Activated T-cell treated with anti-CD3 and anti-CD28 coated beads for 4 hours (primary cell): ENCODE data around the gene NCOA1.
"Not testable (repeated sequence)": the region's sequence is repeated elsewhere in the genome, so short reads cannot be mapped to it uniquely, and the experiment has no call there.

Experiments
- DNase-seq: peaks from one replicate; pipeline ENCODE4 v3.0.0-alpha.2; 2020

Gene NCOA1

DNA sequence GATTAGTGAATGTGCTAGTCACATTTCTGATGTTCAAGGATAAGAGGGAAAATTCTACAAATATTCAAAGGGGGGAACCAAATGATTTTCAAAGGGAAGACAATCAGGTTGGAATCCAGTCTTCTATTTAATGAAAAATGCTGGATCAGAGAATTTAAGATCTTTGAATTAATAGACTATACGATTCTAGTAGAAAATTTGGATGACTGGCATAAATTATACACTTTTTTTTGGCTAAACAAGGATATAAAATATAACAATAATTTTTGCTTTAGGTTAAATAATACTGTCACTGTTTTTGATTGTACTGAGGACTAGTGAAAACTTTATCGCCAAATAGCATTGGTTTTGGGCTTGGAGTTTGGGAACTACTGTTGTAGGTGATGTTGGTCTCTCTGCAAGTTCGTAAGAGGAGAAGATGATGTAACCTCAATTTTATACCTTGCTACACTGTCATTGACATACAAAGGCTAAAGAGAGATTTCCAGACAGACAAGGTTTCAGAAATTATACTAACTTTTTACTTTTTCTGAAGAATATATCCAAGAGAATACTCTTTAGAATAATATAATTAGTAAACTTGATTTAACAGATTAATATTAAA, 51.3 kb downstream of the NCOA1 start:
- DNase-seq: no peak

DNA sequence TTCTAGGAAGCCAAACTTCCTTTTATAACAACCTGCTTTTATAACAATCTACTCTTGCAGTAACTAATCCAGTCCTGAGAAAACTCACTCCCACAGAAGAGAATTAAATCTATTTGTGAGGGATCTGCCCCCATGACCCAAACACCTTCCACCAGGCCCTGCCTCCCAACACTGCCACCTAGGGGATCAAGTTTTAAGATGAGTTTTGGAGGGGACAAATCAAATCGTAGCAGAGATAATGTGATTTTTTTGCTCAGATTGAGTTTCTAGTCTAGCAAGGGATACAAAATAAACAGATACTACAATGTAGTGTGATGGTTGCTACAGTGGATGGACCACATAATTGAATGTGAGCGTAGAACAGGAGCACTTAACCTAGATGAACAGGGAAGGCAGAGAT, 52.2 kb downstream of the NCOA1 start:
- DNase-seq: no peak

DNA sequence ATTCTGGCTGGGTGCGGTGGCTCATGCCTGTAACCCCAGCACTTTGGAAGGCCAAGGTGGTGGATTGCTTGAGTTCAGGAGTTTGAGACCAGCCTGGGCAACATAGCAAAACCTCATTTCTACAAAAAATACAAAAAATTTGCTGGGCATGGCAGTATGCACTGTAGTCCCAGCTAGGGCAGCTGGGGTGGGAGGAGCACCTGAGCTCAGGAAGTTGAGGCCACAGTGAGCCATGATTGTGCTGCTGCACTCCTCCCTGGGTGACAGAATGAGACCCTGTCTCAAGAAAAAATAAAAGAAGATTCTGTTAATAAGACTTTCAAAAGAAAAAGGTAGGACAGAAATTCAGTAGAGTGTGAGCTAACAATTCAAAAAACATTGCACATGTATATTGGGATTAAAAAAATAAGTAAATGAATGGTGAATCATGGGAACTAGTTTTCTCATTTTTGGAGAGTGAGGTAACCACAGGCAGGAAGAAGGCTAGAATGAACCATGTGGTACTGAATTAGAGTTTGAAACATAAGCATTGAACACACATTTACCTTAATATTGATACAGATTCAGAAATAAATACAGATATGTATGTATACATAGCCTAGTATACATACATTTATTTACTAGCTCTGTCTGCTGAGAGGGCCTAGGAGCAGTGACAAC, 53.5 kb downstream of the NCOA1 start:
- no peak for DNase-seq

DNA sequence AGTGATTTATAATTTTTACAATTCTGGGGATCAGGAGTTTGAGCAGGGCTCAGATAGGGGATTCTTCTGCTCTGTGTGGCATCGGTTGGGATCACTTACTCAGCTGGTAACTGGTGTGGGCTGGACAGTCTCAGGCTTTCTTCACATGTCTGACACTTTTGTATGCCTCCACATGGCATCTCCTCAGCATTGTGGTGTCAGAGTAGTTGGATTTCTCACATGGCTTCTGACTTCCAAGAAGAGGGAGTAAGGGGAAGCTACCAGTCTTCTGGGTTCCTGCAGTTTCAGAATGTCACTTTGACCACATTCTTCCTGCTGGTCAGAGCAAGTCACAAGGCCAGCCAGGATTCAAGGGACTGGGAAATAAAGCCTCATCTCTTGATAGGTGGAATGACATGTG, 55.6 kb downstream of the NCOA1 start:
- DNase-seq: no peak

DNA sequence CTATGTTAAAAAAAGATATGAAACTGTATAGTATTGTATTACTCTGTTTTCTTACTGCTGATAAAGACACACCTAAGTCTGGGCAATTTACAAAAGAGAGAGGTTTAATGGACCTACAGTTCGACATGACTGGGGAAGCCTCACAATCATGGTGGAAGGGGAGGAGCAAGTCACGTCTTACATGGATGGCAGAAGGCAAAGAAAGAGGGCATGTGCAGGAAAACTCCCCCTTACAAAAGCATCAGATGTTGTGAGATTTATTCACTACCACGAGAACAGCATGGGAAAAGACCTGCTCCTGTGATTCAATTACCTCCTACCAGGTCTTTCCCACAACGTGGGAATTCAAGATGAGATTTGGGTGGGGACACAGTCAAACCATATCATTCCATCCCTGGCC, 57.0 kb downstream of the NCOA1 start:
- no peak for DNase-seq

DNA sequence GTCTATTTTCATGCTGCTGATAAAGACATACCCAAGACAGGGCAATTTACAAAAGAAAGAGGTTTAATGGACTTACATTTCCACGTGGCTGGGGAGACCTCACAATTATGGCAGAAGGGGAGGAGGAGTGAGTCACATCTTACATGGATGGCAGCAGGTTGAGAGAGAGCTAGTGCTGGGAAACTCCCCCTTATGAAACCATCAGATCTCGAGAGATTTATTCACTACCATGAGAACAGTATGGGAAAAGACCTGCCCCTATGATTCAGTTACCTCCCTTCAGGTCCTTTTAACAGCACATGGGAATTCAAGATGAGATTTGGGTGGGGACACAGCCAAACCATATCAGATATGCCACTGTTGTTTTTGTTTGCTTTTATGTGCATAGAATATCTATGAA, 59.2 kb downstream of the NCOA1 start:
- not testable (repeated sequence) for DNase-seq

DNA sequence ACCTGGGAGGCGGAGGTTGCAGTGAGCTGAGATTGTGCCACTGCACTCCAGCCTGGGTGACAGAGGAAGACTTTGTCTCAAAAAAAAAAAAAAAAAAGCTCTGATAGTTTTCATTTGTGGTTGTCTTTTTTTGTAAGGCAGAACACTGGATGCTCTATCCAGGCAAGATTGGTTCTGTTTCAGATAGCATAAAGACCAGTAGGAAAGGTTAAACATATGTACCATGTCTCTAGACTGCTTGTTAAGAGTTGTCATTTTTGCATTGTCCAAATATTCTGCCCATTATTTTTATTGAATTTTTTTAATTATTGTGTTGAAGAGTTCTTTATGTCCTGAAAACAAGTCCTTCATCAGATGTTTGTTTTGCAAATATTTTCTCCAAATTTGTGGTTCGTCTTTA, 60.0 kb downstream of the NCOA1 start:
- no peak for DNase-seq

DNA sequence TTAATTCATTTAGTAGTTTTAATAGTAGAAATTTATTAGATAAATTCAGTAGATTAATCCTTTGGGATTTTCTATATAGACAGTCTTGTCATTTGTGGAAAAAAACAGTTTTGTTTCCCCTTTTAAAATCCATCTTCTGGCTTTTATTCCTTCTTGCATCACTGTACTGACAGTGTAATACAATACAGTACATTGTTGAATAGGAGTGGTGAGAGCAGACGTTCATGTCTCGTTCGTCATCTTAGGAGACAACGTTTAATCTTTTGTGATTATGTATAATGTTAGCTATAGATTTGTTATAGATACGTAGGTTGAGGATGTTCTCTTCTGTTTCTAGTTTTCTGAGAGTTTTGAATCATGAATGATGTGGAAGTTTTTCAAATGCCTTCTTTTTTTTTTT, 61.8 kb downstream of the NCOA1 start:
- DNase-seq: no peak

DNA sequence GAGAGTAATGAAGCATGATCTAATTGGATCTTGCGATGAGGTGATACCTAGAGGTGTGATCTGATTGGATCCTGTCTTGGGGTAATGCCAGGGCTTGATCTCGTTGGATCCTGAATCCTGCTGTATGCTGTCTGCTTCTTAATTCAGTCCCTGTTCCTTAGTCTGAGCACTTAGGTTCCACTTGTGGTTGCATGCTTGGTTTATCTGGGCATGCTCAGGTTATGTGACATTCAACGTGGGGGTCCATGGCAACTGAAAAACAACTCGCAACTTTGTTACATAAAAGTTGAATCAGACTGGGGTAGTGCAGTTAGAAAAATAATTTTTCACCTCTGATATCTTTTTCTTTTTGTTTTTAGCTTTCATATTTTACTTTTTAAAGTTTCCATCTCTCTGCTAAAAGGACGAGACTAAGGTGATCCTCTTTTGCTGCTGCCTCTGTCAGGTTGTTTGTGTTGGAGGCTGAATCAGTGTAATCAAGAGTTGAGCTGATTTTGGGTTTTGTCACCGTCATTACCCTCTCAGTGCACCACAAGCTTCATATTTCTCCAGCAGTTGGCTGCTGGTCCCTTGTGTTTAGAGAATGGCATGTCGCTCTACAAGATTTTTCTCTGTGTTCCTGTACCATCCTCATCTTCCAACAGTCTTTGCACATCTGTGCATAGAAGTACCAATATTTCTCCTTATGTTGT, 67.9 kb downstream of the NCOA1 start:
- no peak for DNase-seq

DNA sequence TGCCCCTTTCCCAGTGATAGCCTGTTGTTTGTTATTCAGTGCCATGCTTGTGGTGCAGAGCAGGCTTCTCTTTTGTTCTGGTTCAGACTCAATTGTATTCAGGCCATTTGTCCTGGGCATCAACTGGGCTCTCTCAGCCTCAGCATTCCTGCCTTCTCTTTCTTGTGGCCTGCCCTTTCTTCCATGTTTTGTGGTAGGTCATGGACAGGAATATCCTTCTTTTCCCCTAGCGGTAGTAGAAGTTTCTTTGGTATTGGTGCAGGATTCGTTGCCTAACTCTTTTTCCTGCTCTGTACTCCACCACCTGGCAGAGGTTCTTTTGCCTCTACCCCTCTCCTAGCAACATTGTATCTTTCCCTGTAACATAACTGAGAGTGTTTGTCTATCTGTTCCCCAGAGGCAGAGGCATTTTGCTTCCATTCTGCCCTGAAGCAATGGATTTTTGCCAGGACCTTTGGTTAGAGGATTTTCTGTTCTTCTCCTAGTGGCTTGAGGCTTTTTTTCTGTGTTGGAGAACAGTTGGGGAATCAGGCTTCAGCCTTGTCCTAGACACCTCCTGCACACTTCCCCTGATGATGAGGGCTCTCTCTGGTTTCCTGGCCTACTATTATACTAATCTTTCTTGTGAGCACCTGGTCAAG, 68.5 kb downstream of the NCOA1 start:
- DNase-seq: no peak

DNA sequence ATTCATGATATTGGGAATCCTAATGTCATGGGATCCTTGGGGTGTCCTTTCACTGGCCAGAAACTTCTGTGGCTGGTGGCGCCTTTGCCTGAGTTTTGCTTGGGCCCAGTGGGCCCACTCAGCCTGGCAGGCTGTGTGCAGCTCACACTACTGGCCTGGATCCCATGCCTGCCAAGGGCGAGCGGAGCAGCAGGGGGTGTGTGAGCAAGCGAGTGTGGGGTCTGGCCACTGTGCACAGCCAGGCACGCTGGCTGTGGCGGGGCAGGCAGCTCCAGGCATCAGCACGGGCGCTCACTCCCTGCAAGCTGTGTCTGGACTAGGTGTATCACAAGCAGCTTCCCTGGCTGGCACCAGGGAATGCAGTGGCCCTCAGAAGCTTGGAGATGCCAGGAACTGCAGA, 74.5 kb downstream of the NCOA1 start:
- no peak for DNase-seq

DNA sequence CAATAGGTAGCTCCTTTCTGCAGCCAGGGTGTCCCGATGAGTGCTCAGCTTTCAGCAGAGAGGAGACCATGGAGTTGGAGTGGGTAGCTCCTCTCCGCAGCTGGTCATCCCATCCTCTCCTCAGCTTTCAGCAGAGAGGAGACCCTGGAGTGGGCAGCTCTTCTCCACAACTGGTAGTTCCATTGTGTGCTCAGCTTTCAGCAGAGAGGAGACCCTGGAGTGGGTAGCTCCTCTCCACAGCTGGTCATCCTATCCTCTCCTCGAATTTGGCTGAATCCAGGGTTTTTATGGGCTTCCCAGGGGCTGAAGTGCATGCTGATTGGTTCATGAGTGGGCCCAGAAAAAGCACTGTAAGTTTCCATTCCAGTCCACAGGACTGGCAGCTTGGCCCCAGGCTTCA, 75.2 kb downstream of the NCOA1 start:
- no peak for DNase-seq

DNA sequence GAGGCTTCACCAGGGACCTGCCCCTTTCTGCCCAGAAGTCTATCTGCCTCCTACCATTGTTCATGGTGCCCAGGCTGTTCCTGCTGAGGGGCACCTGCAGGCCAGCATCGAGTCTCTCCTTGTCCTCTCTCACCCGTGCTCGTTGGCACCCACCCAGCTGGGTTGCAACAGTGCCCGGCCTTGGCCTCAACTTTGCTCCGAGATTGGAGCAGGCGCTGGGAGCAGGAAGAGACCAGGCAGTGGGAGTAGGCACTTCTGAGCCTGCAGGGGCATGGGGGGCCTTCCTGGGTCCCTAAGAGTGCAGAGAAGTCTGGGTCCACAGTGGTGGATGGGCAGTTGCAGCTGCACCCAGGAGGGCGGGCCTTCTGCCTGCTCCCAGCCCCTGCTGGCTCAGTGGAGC, 75.6 kb downstream of the NCOA1 start:
- DNase-seq: no peak

DNA sequence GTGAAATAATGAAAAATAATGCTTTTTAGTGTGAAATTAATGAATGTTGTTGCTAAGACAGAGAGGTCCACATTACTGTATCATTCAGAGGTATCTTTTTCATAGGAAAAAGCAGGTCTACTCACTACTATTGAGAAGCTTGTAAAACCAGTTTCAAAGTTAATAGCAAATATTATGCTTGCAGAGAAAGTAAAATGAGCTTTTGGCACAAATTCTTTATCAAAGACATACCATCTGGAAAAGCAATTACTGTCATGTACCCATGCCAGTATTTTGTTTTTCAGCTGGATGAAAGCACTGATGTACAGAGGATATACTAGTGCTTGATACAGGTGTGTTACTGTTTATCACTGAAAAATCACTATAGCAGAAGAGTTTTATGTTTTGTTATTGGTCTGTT, 77.5 kb downstream of the NCOA1 start:
- no peak for DNase-seq

DNA sequence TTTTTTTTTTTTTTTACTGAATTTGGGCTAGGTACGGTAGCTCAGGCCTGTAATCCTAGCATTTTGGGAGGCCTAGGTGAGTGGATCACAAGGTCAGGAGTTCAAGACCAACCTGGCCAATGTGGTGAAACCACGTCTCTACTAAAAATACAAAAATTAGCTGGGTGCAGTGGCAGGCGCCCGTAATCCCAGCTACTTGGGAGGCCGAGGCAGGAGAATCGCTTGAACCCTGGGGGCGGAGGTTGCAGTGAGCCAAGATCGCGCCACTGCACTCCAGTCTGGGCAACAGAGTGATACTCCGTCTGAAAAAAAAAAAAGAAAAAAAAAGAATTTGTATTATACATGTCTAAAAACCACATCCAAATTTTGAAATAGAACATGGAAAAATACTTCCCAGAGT, 78.5 kb downstream of the NCOA1 start:
- DNase-seq: not testable (repeated sequence)

DNA sequence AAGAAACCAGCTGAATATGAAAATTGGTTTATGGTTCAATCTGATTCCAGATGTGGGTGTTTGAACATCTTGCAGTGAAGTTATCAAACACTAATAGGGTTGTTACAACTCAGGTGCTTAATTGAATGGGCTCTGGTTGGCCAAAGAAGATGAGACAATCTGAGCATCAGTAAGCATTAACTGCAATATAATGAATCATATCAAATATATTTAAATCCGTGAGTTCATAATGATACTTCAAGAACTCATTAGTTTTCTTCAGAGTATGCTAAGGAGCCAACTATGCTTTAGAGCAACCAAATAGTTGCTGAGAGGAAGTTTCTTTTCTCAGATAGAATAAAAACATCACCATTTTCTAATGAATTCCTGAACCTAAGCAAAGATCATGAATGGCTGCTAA, 79.2 kb downstream of the NCOA1 start:
- no peak for DNase-seq

DNA sequence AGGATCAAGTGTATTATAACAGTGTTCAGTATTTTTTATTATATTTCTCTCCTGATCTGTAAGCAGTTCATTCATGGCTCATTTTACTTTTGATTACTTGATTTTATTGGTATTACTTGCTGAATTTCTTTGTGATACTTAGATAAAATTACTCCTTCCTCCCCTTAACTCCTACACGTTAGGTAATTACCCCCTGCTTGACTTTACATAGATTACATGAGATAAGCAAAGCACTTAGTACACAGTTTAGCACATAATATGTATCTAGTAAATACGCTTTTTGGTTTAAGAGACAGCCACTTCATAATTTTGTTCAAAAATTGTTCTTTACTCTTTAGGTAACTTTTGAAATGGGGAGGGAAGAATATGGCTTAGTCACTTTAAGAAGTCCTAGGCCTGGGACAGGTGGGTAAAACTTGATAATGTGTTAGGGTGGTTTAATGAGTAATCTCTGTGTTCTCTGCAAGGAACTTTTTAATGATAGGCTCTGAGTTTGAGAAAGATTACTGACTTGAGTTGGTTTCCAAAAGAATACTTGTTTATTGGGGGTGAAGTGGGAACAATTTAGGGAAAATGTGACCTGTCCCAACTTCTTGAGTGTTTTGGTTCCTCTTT, 80.9 kb downstream of the NCOA1 start:
- no peak for DNase-seq

DNA sequence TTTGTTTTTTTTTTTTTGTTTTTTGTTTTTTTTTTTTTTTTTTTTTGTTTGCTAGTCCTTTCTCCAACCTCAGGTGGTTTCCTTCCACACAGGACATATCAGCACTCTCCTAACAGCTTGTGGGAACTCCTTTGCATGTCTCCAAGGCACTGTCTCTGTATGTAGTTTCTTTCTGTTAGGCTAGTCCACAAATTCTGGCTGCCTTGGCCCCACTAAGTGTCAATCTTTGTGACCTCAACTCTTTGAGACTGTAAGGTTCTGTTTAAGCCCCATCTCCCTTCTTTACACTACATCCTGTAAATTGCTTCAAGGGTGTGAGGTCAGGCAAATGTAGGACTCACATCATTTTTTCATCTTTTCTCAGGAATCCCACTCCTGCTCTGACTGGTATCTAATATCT, 85.1 kb downstream of the NCOA1 start:
- no peak for DNase-seq

DNA sequence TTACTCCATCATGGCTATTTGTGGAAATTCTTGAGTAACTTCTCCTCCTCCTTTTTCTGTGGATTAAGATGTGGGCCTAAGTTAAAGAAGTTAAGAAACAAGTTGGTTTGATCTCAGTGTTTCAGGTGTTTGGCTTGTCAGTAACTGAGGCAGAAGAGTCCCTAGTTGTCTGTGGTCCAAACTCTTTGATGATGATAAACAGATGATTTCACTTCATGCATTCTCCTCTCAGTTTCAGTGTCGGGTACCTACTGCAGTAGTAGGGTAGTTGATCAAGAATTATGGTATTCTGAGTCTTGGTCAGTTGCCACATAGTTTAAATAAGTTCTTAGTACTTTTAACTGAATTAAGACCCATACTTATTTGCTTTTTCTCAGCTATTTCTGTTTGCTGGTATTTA, 85.6 kb downstream of the NCOA1 start:
- no peak for DNase-seq

DNA sequence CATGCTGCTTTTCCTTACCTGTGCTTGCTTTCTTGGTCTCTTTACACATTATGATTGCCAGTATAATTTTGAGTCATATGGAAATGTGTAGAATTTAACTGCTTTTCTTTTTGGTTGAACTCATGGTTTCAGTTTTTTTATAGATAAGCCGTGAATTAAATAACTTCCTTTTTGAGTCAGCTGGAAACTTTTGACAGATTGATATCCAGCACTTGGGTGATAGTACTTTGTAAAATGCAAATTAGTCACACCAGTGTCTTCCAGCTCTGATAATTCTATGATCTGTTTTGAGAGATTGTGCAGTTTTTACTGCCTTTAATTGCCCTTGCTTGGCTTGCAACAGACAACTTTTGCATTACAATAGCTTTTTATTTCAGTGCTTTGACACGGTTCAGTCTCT, 86.4 kb downstream of the NCOA1 start:
- no peak for DNase-seq

DNA sequence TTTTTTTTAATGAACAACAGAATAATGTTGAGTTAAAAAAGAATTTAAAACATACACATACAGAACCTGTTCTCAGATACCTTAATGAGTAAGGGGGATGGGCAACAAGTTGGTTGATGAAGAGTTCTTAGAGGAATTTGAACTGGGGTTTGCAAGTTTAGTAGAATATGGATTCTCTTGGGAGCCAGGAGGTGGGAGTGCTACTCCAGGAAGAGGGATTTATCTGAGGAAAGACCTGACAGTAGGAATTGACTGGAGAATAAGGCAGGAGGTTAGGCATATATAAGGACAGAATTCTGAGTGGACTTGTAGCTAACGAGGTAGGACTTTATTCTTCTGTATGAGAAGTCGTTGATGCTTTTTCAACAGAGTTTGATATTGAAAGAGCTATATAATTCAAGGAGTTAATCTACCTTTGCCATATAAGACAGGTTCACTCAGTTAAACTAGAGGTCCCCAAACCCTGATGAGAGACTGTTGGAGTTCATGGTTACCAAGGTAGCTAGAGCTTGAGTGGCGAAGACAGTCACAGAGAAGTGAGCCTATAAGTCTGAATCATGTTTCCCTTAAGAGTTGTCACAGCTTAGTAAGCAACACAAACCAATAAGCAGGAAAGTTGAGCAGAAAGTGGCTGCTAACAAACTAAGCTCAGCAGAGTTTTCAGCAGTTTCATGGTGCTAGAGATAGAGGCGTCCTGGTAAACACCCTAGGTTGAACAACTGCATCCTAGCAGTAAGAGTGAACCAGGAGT, 88.2 kb downstream of the NCOA1 start:
- no peak for DNase-seq

DNA sequence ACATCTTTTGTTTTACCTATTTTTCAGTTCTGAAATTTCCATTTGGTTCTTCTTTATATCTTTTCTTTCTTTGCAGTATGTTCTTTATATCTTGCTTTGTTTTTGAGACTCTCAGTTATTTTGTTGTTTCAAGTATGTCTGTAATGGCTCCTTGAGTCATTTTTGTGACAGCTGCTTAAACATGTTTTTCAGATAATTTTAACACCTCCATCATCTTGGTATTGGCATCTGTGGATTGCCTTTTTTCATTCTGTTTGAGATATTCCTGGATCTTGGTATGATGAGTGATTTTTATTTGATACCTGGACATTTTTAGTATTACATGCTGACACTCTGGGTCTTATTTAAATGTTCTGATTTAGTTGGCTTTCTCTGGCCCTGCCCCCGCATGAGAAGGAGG, 89.5 kb downstream of the NCOA1 start:
- DNase-seq: no peak

DNA sequence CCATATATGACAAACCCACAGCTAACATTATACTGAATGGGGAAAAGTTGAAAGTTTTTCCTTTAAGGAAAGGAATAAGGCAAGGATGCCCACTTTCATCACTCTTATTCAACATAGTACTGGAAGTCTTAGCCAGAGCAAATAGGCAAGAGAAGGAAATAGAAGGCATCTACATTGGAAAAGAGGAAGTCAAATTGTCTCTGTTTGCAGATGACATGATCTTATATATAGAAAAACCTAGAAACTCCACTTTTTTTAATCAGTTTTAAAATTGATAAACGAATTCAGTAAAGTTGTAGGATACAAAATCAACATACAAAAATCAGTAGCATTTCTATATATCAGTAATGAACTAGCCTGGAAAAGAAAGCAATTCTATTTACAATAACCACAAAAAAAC, 90.9 kb downstream of the NCOA1 start:
- DNase-seq: not testable (repeated sequence)
